Activated CD4-positive, alpha-beta T cell treated with anti-CD3 and anti-CD28 coated beads, Interleukin-2, amount 50 U/mL, for 16 hours (primary cell): ENCODE data around the gene CHST11.
"Not testable (repeated sequence)": the region's sequence is repeated elsewhere in the genome, so short reads cannot be mapped to it uniquely, and the experiment has no call there.

Source experiments
- DNase-seq: peaks from one replicate; pipeline ENCODE4 v3.0.0-alpha.2; 2020

Gene CHST11

GRCh38 chr12:104506676-104507401 is 50.1 kb downstream of the CHST11 start:
- DNase-seq: no peak

- no peak for DNase-seq
Measured at GRCh38 chr12:104507672-104508071, 50.9 kb downstream of the CHST11 start.

- DNase-seq: peak; percentile 20
Measured at GRCh38 chr12:104508752-104509446, 52.2 kb downstream of the CHST11 start.

- no peak for DNase-seq
Measured at GRCh38 chr12:104510145-104510872, 53.6 kb downstream of the CHST11 start.

- no peak for DNase-seq
Measured at GRCh38 chr12:104510873-104511440, 54.2 kb downstream of the CHST11 start.

GRCh38 chr12:104513681-104514080 is 56.9 kb downstream of the CHST11 start:
- no peak for DNase-seq

- no peak for DNase-seq
Measured at GRCh38 chr12:104514092-104514810, 57.5 kb downstream of the CHST11 start.

- no peak for DNase-seq
Measured at GRCh38 chr12:104515899-104516298, 59.2 kb downstream of the CHST11 start.

GRCh38 chr12:104516821-104517220 is 60.1 kb downstream of the CHST11 start:
- DNase-seq: no peak

- no peak for DNase-seq
Measured at GRCh38 chr12:104517880-104518279, 61.1 kb downstream of the CHST11 start.

GRCh38 chr12:104519190-104520019 is 62.7 kb downstream of the CHST11 start:
- DNase-seq: peak; percentile 23

- DNase-seq: no peak
Measured at GRCh38 chr12:104520242-104520900, 63.6 kb downstream of the CHST11 start.

- DNase-seq: no peak
Measured at GRCh38 chr12:104521731-104522130, 65.0 kb downstream of the CHST11 start.

GRCh38 chr12:104522985-104523722 is 66.4 kb downstream of the CHST11 start:
- DNase-seq: no peak

- DNase-seq: no peak
Measured at GRCh38 chr12:104524034-104524832, 67.5 kb downstream of the CHST11 start.

GRCh38 chr12:104526320-104526719 is 69.6 kb downstream of the CHST11 start:
- DNase-seq: no peak

GRCh38 chr12:104526751-104527150 is 70.0 kb downstream of the CHST11 start:
- no peak for DNase-seq

GRCh38 chr12:104527653-104528052 is 70.9 kb downstream of the CHST11 start:
- not testable (repeated sequence) for DNase-seq

GRCh38 chr12:104529130-104529874 is 72.6 kb downstream of the CHST11 start:
- DNase-seq: no peak
